ENCODE measurements around the gene TBC1D4.

The TBC1D4 gene

GRCh38 chr13:75430436-75431209 is 51.3 kb downstream of the TBC1D4 start:
- in situ Hi-C loops (cut with HindIII; ENCODE audit: low pct_ligation_motif_present, low pct_unique_long_range_greater_than_20kb, low sequenced_read_pairs) = no loop called here
- DNase-seq = no peak

- DNase-seq = no peak
- in situ Hi-C loops (cut with HindIII; ENCODE audit: low pct_ligation_motif_present, low pct_unique_long_range_greater_than_20kb, low sequenced_read_pairs) = no loop called here
Measured at GRCh38 chr13:75426421-75426820, 55.5 kb downstream of the TBC1D4 start.

- DNase-seq = no peak
- in situ Hi-C loops (cut with HindIII; ENCODE audit: low pct_ligation_motif_present, low pct_unique_long_range_greater_than_20kb, low sequenced_read_pairs) = no loop called here
Measured at GRCh38 chr13:75425216-75426009, 56.6 kb downstream of the TBC1D4 start.

DNA sequence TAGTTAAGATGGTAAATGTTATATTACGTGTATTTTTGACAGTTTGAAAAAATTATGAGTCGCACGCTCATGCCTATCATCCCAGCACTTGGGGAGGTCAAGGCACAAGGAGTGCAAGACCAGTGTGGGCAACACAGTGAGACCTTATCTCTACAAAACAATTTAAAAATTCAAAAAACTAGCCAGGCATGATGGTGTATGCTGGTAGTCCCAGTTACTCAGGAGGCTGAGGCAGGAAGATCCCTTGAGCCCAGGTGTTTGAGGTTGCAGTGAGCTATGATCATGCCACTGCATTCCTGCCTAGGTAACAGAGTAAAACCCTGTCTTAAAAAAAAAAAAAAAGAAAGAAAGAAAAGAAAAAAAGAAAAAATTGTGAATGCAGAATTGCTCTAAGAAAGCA is 58.0 kb downstream of the TBC1D4 start:
- in situ Hi-C loops (cut with HindIII; ENCODE audit: low pct_ligation_motif_present, low pct_unique_long_range_greater_than_20kb, low sequenced_read_pairs) = no loop called here
- no peak for DNase-seq

GRCh38 chr13:75422028-75422427 is 59.9 kb downstream of the TBC1D4 start:
- in situ Hi-C loops (cut with HindIII; ENCODE audit: low pct_ligation_motif_present, low pct_unique_long_range_greater_than_20kb, low sequenced_read_pairs) = no loop called here
- no peak for DNase-seq

GRCh38 chr13:75421133-75421532 is 60.8 kb downstream of the TBC1D4 start:
- in situ Hi-C loops (cut with HindIII; ENCODE audit: low pct_ligation_motif_present, low pct_unique_long_range_greater_than_20kb, low sequenced_read_pairs) = no loop called here
- no peak for DNase-seq

GRCh38 chr13:75419656-75420055 is 62.3 kb downstream of the TBC1D4 start:
- in situ Hi-C loops (cut with HindIII; ENCODE audit: low pct_ligation_motif_present, low pct_unique_long_range_greater_than_20kb, low sequenced_read_pairs) = no loop called here
- DNase-seq = no peak

DNA sequence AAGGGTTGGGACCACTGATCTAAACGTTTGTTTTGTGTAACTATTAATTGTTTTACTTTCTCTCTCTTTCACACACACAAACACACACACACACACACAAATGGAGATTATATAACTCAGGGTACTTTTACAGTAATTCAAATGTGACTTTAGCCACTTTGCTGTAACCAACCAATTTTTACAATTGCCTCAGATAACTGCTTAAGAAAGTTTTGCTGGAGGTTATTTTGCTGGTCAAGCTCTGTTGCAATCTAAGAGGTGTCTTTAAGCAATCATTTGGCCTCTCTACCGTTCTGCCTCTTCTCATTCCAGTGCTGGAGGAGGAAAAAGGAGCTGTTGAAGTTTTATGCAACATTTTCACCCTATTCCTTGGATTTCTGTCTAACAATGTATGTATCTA is 63.0 kb downstream of the TBC1D4 start:
- in situ Hi-C loops (cut with HindIII; ENCODE audit: low pct_ligation_motif_present, low pct_unique_long_range_greater_than_20kb, low sequenced_read_pairs) = no loop called here
- DNase-seq = no peak

DNA sequence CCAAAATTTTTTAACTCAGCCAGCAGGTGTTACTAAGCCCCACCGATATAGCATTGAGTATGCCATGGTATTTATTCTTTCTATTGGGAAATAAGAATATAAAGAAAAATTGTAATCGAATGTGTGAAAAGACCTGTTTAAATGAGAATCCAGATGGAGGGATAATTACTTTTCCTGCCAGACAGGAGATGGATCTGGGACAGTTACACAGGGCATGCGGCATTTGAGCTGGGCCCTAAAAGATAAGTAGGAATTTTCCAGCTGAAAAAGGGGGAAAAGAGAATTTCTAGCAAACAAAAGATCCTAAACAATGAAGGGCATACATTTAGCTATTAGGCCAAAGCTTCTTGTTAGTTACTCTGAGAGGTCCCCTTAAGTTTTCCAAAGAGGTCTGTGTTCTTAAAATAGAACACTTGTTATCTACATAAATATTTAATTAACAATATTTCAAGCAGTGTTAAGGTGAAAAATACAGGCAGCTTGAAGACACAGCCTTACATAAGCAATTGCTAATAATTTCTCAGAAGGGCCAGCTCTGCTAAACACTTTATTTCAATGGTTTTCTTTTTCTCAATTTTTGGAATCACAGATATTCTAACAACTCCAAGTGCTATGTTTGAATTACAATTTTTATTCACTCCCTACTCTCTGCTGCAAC is 63.7 kb downstream of the TBC1D4 start:
- in situ Hi-C loops (cut with HindIII; ENCODE audit: low pct_ligation_motif_present, low pct_unique_long_range_greater_than_20kb, low sequenced_read_pairs) = no loop called here
- DNase-seq = no peak

- in situ Hi-C loops (cut with HindIII; ENCODE audit: low pct_ligation_motif_present, low pct_unique_long_range_greater_than_20kb, low sequenced_read_pairs) = no loop called here
- DNase-seq = no peak
Measured at GRCh38 chr13:75417656-75418055, 64.3 kb downstream of the TBC1D4 start.

- in situ Hi-C loops (cut with HindIII; ENCODE audit: low pct_ligation_motif_present, low pct_unique_long_range_greater_than_20kb, low sequenced_read_pairs) = no loop called here
Measured at GRCh38 chr13:75417012-75417384, 65.0 kb downstream of the TBC1D4 start.

DNA sequence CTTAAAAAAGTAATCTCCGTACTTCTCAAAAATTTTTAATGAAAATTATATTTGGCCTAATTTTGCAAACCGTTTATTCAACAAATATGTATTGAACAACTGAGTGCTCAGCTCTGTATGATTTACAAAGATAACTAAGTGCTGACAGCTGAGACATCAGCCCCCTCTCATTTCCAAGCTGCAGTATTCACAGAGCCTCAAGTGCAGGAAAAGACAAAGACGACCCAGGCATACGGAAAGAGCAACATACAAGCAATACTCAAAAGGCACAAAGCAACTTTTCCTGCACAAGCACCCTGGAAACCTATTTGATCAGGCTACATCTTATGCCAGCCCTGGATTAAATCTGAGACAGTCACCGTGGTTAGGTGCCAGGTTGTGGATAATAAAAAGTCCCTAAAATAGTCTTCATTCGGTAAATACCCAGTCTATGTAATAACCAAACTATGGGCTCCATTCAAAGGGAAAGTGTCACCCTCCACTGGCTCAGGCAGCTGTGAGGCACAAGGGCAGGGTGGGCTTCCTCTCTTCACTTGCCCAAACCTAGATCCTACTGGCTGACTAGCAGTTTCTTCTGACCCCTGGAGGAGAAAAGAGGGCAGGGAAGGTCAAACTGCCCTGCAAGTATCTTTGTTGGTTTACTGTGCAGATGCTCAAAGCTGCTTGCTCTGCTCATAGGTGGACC is 65.5 kb downstream of the TBC1D4 start:
- DNase-seq = no peak
- in situ Hi-C loops (cut with HindIII; ENCODE audit: low pct_ligation_motif_present, low pct_unique_long_range_greater_than_20kb, low sequenced_read_pairs) = no loop called here

More at GRCh38 chr13:75417012-75417384, 65.0 kb downstream of the TBC1D4 start:
- no peak for DNase-seq

- in situ Hi-C loops (cut with HindIII; ENCODE audit: low pct_ligation_motif_present, low pct_unique_long_range_greater_than_20kb, low sequenced_read_pairs) = no loop called here
- no peak for DNase-seq
Measured at GRCh38 chr13:75415694-75416093, 66.3 kb downstream of the TBC1D4 start.

GRCh38 chr13:75415171-75415570 is 66.8 kb downstream of the TBC1D4 start:
- in situ Hi-C loops (cut with HindIII; ENCODE audit: low pct_ligation_motif_present, low pct_unique_long_range_greater_than_20kb, low sequenced_read_pairs) = no loop called here
- no peak for DNase-seq

- no peak for DNase-seq
- in situ Hi-C loops (cut with HindIII; ENCODE audit: low pct_ligation_motif_present, low pct_unique_long_range_greater_than_20kb, low sequenced_read_pairs) = no loop called here
Measured at GRCh38 chr13:75414036-75414827, 67.7 kb downstream of the TBC1D4 start.

GRCh38 chr13:75411924-75412537 is 69.9 kb downstream of the TBC1D4 start:
- in situ Hi-C loops (cut with HindIII; ENCODE audit: low pct_ligation_motif_present, low pct_unique_long_range_greater_than_20kb, low sequenced_read_pairs) = no loop called here
- no peak for DNase-seq

DNA sequence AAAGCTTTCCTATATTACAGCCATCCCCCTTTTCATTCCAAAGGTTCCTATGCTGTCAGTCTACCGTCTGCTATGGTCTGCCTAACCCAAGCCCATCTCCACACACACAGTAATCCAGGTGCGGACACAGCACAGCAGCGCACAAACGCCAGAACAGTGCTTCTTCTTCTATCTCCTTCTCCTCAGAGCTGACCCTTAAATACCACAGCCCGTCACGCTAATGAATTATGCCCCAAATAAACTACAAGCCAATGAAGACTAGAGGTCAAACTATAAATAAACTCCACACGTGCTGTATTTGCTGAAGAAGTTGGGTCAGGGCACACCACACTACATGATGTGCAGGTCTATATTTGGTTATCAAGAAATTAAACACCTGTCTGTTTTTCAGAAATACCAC is 71.8 kb downstream of the TBC1D4 start:
- in situ Hi-C loops (cut with HindIII; ENCODE audit: low pct_ligation_motif_present, low pct_unique_long_range_greater_than_20kb, low sequenced_read_pairs) = no loop called here
- DNase-seq = no peak

- DNase-seq = no peak
- in situ Hi-C loops (cut with HindIII; ENCODE audit: low pct_ligation_motif_present, low pct_unique_long_range_greater_than_20kb, low sequenced_read_pairs) = no loop called here
Measured at GRCh38 chr13:75407998-75408397, 74.0 kb downstream of the TBC1D4 start.
